H1 (cell line): ENCODE measurements around the gene ELAPOR1. TPM values are rescaled to one million over a fixed set of nuclear protein-coding genes. Genes with fewer than 3 reads are reported as not detected.

Source experiments
- BRCA1 ChIP-seq: IDR thresholded peaks from 2 replicates; pipeline ENCODE4 v1.6.1; 2012; ENCODE audit warnings: low read depth, low read length, improper control_type of control experiment
- CREB1 ChIP-seq: IDR thresholded peaks from 2 replicates; pipeline ENCODE4 v1.6.1; 2012; ENCODE audit warnings: inconsistent platforms
- SUZ12 ChIP-seq: fragments of 200-600 bp; sonication (generic); IDR thresholded peaks from 2 replicates; pipeline ENCODE4 v1.6.1; 2012; ENCODE audit warnings: mild to moderate bottlenecking, inconsistent platforms, low read length, moderate library complexity, mixed read lengths
- polyA plus RNA-seq, 7 experiments: library from polyadenylated mRNA; depleted of rRNA in 3 of 7; stranded (reverse) in 5 of 7; unstranded in 2 of 7; fragments of >200 nt in 5 of 7; fragments of 200-250 nt in 2 of 7; gene quantifications; 1 replicate in 5 of 7; 2 replicates in 1 of 7; 4 replicates in 1 of 7; pipeline versions ENCODE4 v1.2.1 to v1.2.3, GENCODE V29; 2011 to 2013; ENCODE audit warnings: missing spikeins in 2 of 7, mixed read lengths in 2 of 7
- total RNA-seq: library from RNA; stranded (reverse); fragmentation: NEBNext Ultra II Directional; extraction: Animal tissue kit (Norgen Biotek cat#: 25700); gene quantifications from 2 replicates; pipeline ENCODE4 v1.2.1, GENCODE V29; 2021

Gene ELAPOR1
- total and polyA plus RNA-seq, 2 of the 8 experiments (the other 6 are each of a cell fraction or from before 2014, with no cell fraction given): 1.2 to 2.5 TPM

- TF ChIP-seq BRCA1 (no peak), SUZ12 (no peak), CREB1 (no peak)
- TF ChIP-seq, all 59 proteins: peak for 0
Measured at GRCh38 chr1:109078317-109078716, 35.6 kb upstream of the ELAPOR1 start (continued).
